H1 (cell line): Measurements from ENCODE around the gene RHOT1. TPM values are rescaled to one million over a fixed set of nuclear protein-coding genes. Genes with fewer than 3 reads are reported as not detected.

Source experiments
- CTCF ChIA-PET: fragments of 300-600 bp; sonication (Branson Sonifier 250); formaldehyde crosslinking; loops from one replicate; lab custom pipeline; 2021; ENCODE audit not compliant: partially characterized antibody; lab: Charles Lee
- POLR2A ChIA-PET: fragments of 300-600 bp; sonication (Branson Sonifier 250); formaldehyde crosslinking; loops from one replicate; lab custom pipeline; 2021; ENCODE audit warnings: inconsistent platforms; ENCODE audit not compliant: partially characterized antibody; lab: Charles Lee
- DNase-seq, 2 experiments: peaks; one replicate each; pipeline versions ENCODE4 v3.0.0 to v3.0.0-alpha.2; 2010 to 2022; ENCODE audit warnings: low spot score in 2 of 2, low read depth in 1 of 2, mixed read lengths in 1 of 2
- FAIRE-seq: peaks from 2 replicates; lab custom pipeline; 2011; peaks lifted over from hg19 to GRCh38; lab: Jason Lieb, UNC
- H2AFZ ChIP-seq: 2 replicates; pipeline ENCODE4 v1.8.1; 2012; ENCODE audit warnings: low read length, inconsistent platforms
- H2AK5ac ChIP-seq: 2 replicates; pipeline ENCODE4 v1.6.1; 2013; ENCODE audit warnings: low read depth, low read length
- H2BK120ac ChIP-seq: replicated peaks from 2 replicates; pipeline ENCODE3; 2013; ENCODE audit warnings: low read depth, low read length, inconsistent platforms
- H2BK12ac ChIP-seq: 2 replicates; pipeline ENCODE4 v1.6.1; 2013; ENCODE audit warnings: low read depth, low read length
- H2BK15ac ChIP-seq: 2 replicates; pipeline ENCODE4 v1.6.1; 2013; ENCODE audit warnings: low read length
- H2BK20ac ChIP-seq: 2 replicates; pipeline ENCODE4 v1.6.1; 2013; ENCODE audit warnings: low read length
- H2BK5ac ChIP-seq: 2 replicates; pipeline ENCODE4 v1.6.1; 2013; ENCODE audit warnings: low read depth, low read length
- H3K14ac ChIP-seq: 2 replicates; pipeline ENCODE4 v1.6.1; 2013; ENCODE audit warnings: inconsistent platforms; ENCODE audit not compliant: insufficient read length
- H3K18ac ChIP-seq: 2 replicates; pipeline ENCODE4 v1.6.1; 2013; ENCODE audit warnings: low read length; ENCODE audit errors: extremely low read depth
- H3K23ac ChIP-seq: 2 replicates; pipeline ENCODE4 v1.6.1; 2013; ENCODE audit warnings: inconsistent platforms; ENCODE audit not compliant: insufficient read length
- H3K23me2 ChIP-seq: 2 replicates; pipeline ENCODE4 v1.6.1; 2013; ENCODE audit warnings: low read depth, low read length
- H3K27ac ChIP-seq: 2 replicates; pipeline ENCODE4 v1.6.1; 2011; ENCODE audit warnings: low read depth, low read length, inconsistent platforms
- H3K27me3 ChIP-seq, 4 experiments: replicated peaks in 1 of 4; 1 replicate in 1 of 4; 2 replicates in 3 of 4; pipeline versions ENCODE4 v1.6.1 to v1.8.1; 2011 to 2013; ENCODE audit warnings: low read length in 3 of 4, mild to moderate bottlenecking in 3 of 4, inconsistent platforms in 2 of 4, mixed read lengths in 2 of 4, moderate library complexity in 1 of 4; ENCODE audit not compliant: control insufficient read depth in 3 of 4, insufficient read depth in 3 of 4; ENCODE audit errors: extremely low read depth in 1 of 4
- H3K36me3 ChIP-seq, 4 experiments: 2 replicates each; pipeline versions ENCODE4 v1.6.1 to v1.8.1; 2011 to 2013; ENCODE audit warnings: mild to moderate bottlenecking in 4 of 4, low read length in 3 of 4, moderate library complexity in 2 of 4, control low read depth in 1 of 4, inconsistent platforms in 1 of 4; ENCODE audit not compliant: insufficient read depth in 4 of 4, control insufficient read depth in 2 of 4
- H3K4ac ChIP-seq: replicated peaks from 2 replicates; pipeline ENCODE3; 2013; ENCODE audit warnings: low read length, low read depth, mixed read lengths, inconsistent platforms; ENCODE audit not compliant: insufficient read length
- H3K4me1 ChIP-seq, 4 experiments: replicated peaks in 1 of 4; 1 replicate in 1 of 4; 2 replicates in 3 of 4; pipeline versions ENCODE4 v1.6.1 to v1.8.1; 2011 to 2013; ENCODE audit warnings: low read length in 3 of 4, inconsistent platforms in 2 of 4, mixed read lengths in 1 of 4; ENCODE audit not compliant: insufficient read depth in 4 of 4, control insufficient read depth in 3 of 4
- H3K4me2 ChIP-seq, 2 experiments: 2 replicates each; pipeline versions ENCODE4 v1.6.1 to v1.8.1; 2011 to 2013; ENCODE audit warnings: low read depth in 2 of 2, low read length in 2 of 2, control low read depth in 1 of 2, inconsistent platforms in 1 of 2, mild to moderate bottlenecking in 1 of 2; ENCODE audit not compliant: insufficient read depth in 1 of 2
- H3K4me3 ChIP-seq, 4 experiments: fragments of 200-600, 300-600 bp in 1 of 4; sonication (generic), shearing (Covaris generic), sonication (Bioruptor Twin) in 1 of 4; 2 replicates each; pipeline versions ENCODE4 v1.5.1 to v1.8.1; 2011 to 2016; ENCODE audit warnings: low read length in 4 of 4, low read depth in 3 of 4, control low read depth in 2 of 4, inconsistent platforms in 2 of 4, mild to moderate bottlenecking in 2 of 4, mixed read lengths in 1 of 4, moderate library complexity in 1 of 4; ENCODE audit not compliant: insufficient read depth in 2 of 4; ENCODE audit errors: extremely low read depth in 1 of 4
- H3K56ac ChIP-seq: replicated peaks from 2 replicates; pipeline ENCODE3; 2013; ENCODE audit warnings: low read depth, mild to moderate bottlenecking, mixed read lengths, low read length, inconsistent platforms; ENCODE audit not compliant: insufficient read length
- H3K79me1 ChIP-seq: 2 replicates; pipeline ENCODE4 v1.6.1; 2013; ENCODE audit warnings: low read depth, low read length, control low read depth
- H3K79me2 ChIP-seq, 2 experiments: 2 replicates each; pipeline versions ENCODE4 v1.6.1 to v1.8.1; 2012 to 2013; ENCODE audit warnings: low read length in 2 of 2, mild to moderate bottlenecking in 2 of 2, inconsistent platforms in 1 of 2; ENCODE audit not compliant: insufficient read depth in 2 of 2, control insufficient read depth in 1 of 2
- H3K9ac ChIP-seq, 4 experiments: replicated peaks in 1 of 4; 1 replicate in 1 of 4; 2 replicates in 3 of 4; pipeline versions ENCODE4 v1.6.1 to v1.8.1; 2011 to 2013; ENCODE audit warnings: low read depth in 3 of 4, low read length in 3 of 4, control low read depth in 2 of 4, mild to moderate bottlenecking in 2 of 4, moderate library complexity in 2 of 4, inconsistent platforms in 1 of 4; ENCODE audit errors: extremely low read depth in 1 of 4
- H3K9me3 ChIP-seq, 2 experiments: 2 replicates each; pipeline versions ENCODE4 v1.6.1 to v1.8.1; 2012 to 2013; ENCODE audit warnings: mild to moderate bottlenecking in 2 of 2, moderate library complexity in 2 of 2, control low read depth in 1 of 2, inconsistent platforms in 1 of 2, low read depth in 1 of 2, low read length in 1 of 2, mixed read lengths in 1 of 2; ENCODE audit not compliant: insufficient read depth in 2 of 2
- H4K20me1 ChIP-seq, 2 experiments: replicated peaks in 1 of 2; 2 replicates each; pipeline versions ENCODE3 to v1.8.1; 2011 to 2013; ENCODE audit warnings: inconsistent platforms in 2 of 2, low read length in 2 of 2, mild to moderate bottlenecking in 1 of 2; ENCODE audit not compliant: insufficient read depth in 2 of 2, control insufficient read depth in 1 of 2
- H4K5ac ChIP-seq: 2 replicates; pipeline ENCODE4 v1.6.1; 2013; ENCODE audit warnings: low read length, low read depth, mixed read lengths, inconsistent platforms; ENCODE audit not compliant: insufficient read length
- H4K8ac ChIP-seq: 2 replicates; pipeline ENCODE4 v1.8.0; 2013; ENCODE audit warnings: mild to moderate bottlenecking, moderate library complexity, low read length, inconsistent platforms; ENCODE audit not compliant: insufficient read depth; ENCODE audit errors: extremely low read depth
- H4K91ac ChIP-seq: replicated peaks from 2 replicates; pipeline ENCODE3; 2013; ENCODE audit warnings: low read length, mixed read lengths, inconsistent platforms; ENCODE audit not compliant: insufficient read length
- ATF2 ChIP-seq: IDR thresholded peaks from 2 replicates; pipeline ENCODE4 v1.6.1; 2012; ENCODE audit warnings: low read length, inconsistent platforms
- E2F6 ChIP-seq: IDR thresholded peaks from 2 replicates; pipeline ENCODE4 v1.6.1; 2012; ENCODE audit warnings: inconsistent platforms
- EGR1 ChIP-seq: IDR thresholded peaks from 2 replicates; pipeline ENCODE4 v1.6.1; 2011; ENCODE audit warnings: low read depth, low read length, borderline replicate concordance
- FOSL1 ChIP-seq: IDR thresholded peaks from 2 replicates; pipeline ENCODE4 v1.6.1; 2011; ENCODE audit warnings: mild to moderate bottlenecking, low read depth, low read length, moderate library complexity; ENCODE audit not compliant: insufficient read depth
- KDM1A ChIP-seq: fragments of 200-600, 300-600 bp; sonication (generic); IDR thresholded peaks from 2 replicates; pipeline ENCODE4 v1.7.1; 2016; ENCODE audit warnings: mild to moderate bottlenecking, low read length, borderline replicate concordance
- PHF8 ChIP-seq: fragments of 200-600 bp; sonication (generic); conservative IDR thresholded peaks from 2 replicates; pipeline ENCODE4 v1.7.1; 2012; ENCODE audit warnings: low read depth, mild to moderate bottlenecking, inconsistent platforms, low read length, moderate library complexity
- POU5F1 ChIP-seq: IDR thresholded peaks from 2 replicates; pipeline ENCODE4 v1.6.1; 2011; ENCODE audit warnings: low read depth, mild to moderate bottlenecking, low read length, moderate library complexity
- SIN3A ChIP-seq, 2 experiments: IDR thresholded peaks in 1 of 2; conservative IDR thresholded peaks in 1 of 2; 2 replicates each; pipeline ENCODE4 v1.6.1; 2011 to 2012; ENCODE audit warnings: low read length in 2 of 2, improper control_type of control experiment in 1 of 2, low read depth in 1 of 2, mild to moderate bottlenecking in 1 of 2
- SP1 ChIP-seq: IDR thresholded peaks from 2 replicates; pipeline ENCODE4 v1.6.1; 2011; ENCODE audit warnings: low read depth, low read length
- TAF1 ChIP-seq: IDR thresholded peaks from 2 replicates; pipeline ENCODE4 v1.6.1; 2011; ENCODE audit warnings: mild to moderate bottlenecking, low read depth, low read length
- TAF7 ChIP-seq: optimal IDR thresholded peaks from 2 replicates; pipeline ENCODE3; 2011; ENCODE audit warnings: low read depth, mild to moderate bottlenecking, inconsistent platforms, low read length, moderate library complexity, borderline replicate concordance
- WGBS, 2 experiments: shearing (Covaris generic) in 1 of 2; methylation state at CpG; one replicate each; pipeline versions ENCODE4 v1.1.6 to v1.1.7; 2013 to 2015; ENCODE audit warnings: low lambda C conversion rate in 2 of 2, mixed read lengths in 2 of 2, inconsistent platforms in 1 of 2, low coverage in 1 of 2, missing lambda C conversion rate in 1 of 2; ENCODE audit not compliant: insufficient replicate concordance in 2 of 2, insufficient coverage in 1 of 2, insufficient read length in 1 of 2; ENCODE audit errors: extremely low coverage in 1 of 2, missing lambda C conversion rate in 1 of 2; 5-methylcytosine and 5-hydroxymethylcytosine counted together
- polyA plus RNA-seq, 7 experiments: library from polyadenylated mRNA; depleted of rRNA in 3 of 7; stranded (reverse) in 5 of 7; unstranded in 2 of 7; fragments of >200 nt in 5 of 7; fragments of 200-250 nt in 2 of 7; gene quantifications; 1 replicate in 5 of 7; 2 replicates in 1 of 7; 4 replicates in 1 of 7; pipeline versions ENCODE4 v1.2.1 to v1.2.3, GENCODE V29; 2011 to 2013; ENCODE audit warnings: missing spikeins in 2 of 7, mixed read lengths in 2 of 7
- total RNA-seq: library from RNA; stranded (reverse); fragmentation: NEBNext Ultra II Directional; extraction: Animal tissue kit (Norgen Biotek cat#: 25700); gene quantifications from 2 replicates; pipeline ENCODE4 v1.2.1, GENCODE V29; 2021

RHOT1 gene
- total and polyA plus RNA-seq, 2 of the 8 experiments (the other 6 are each of a cell fraction or from before 2014, with no cell fraction given) = 34.2 to 38.2 TPM

- ChIA-PET CTCF (interaction anchor here (1.0 to 6.5 kb wide), 7 partner anchors 9 to 59 kb away, joined by 3 to 61 read pairs (median 4); no protein-coding TSS in a partner anchor), POLR2A (interaction anchor here (0.8 to 4.5 kb wide), 5 partner anchors 19 to 96 kb away, joined by 3 to 15 read pairs (median 3); no protein-coding TSS in a partner anchor)
- H4K5ac ChIP-seq = no peak overlapping the region
- H4K91ac ChIP-seq = no peak overlapping the region
- no peak overlapping the region for H3K9ac ChIP-seq
- no peak overlapping the region for H2BK15ac ChIP-seq
- H3K9me3 ChIP-seq = no peaks in the 10 kb centered on the region
- H3K4me1 ChIP-seq = peaks cover 12 to 20% (median 17%) of the 10 kb centered on the region in 4 experiments
- H4K20me1 ChIP-seq = no peaks in the 10 kb centered on the region
- no peak overlapping the region for H3K4ac ChIP-seq
- no peak overlapping the region for H2BK20ac ChIP-seq
- peaks cover 0 to 16% (median 11%) of the 10 kb centered on the region in 4 experiments; a peak in 3 of 7 replicates for H3K27me3 ChIP-seq
- no peak overlapping the region for H2AK5ac ChIP-seq
- no peak overlapping the region for H3K18ac ChIP-seq
- H3K56ac ChIP-seq = no peak overlapping the region
- H3K14ac ChIP-seq = no peak overlapping the region
- H3K79me2 ChIP-seq = no peaks in the 10 kb centered on the region
- no peak overlapping the region for H3K27ac ChIP-seq
- no peaks in the 10 kb centered on the region for H3K36me3 ChIP-seq
- FAIRE-seq = no peak
- no peak overlapping the region for H2AFZ ChIP-seq
- WGBS, 2 experiments = 73% methylated on average over 7 of the region's 7 CpGs; no CpG with 5 or more reads in 1 of the 2 experiments
- H2BK12ac ChIP-seq = no peak overlapping the region
- H2BK5ac ChIP-seq = no peak overlapping the region
- H3K4me2 ChIP-seq = no peak overlapping the region
- H3K23me2 ChIP-seq = peaks cover 6% of the 10 kb centered on the region; the same call in 1 of the 2 replicates
- no peaks in the 10 kb centered on the region for H3K79me1 ChIP-seq
- DNase-seq = no peak
- H4K8ac ChIP-seq = no peak overlapping the region
- H3K4me3 ChIP-seq = no peak overlapping the region
- H2BK120ac ChIP-seq = no peak overlapping the region
- H3K23ac ChIP-seq = no peak overlapping the region
- TF ChIP-seq FOSL1 = no peak
- TF ChIP-seq SP1 = no peak
- no peak for TF ChIP-seq TAF1
- no peak for TF ChIP-seq EGR1
- TF ChIP-seq POU5F1 = no peak
- no peak for TF ChIP-seq ATF2
- no peak for TF ChIP-seq PHF8
- no peak for TF ChIP-seq KDM1A
- TF ChIP-seq TAF7 = no peak
- TF ChIP-seq E2F6 = no peak
- TF ChIP-seq SIN3A (conservative IDR thresholded peaks at IDR 0.05 in 1 of 2, IDR thresholded peaks at IDR 0.05 in 1 of 2; ENCODE audit: low read depth in 1 of 2, low read length in 2 of 2) = no peak
These were observed 119.1 kb downstream of the RHOT1 start for GRCh38 chr17:32261417-32261736.
